Measurements from ENCODE around the gene PNPLA6. TPM values are rescaled to one million over a fixed set of nuclear protein-coding genes. Genes with fewer than 3 reads are reported as not detected.

The PNPLA6 gene
- total and polyA plus RNA-seq, 2 experiments from 2014 or later, result 66.6 to 135 TPM

- DNase-seq (ENCODE audit: low spot score) (no peak), ATAC-seq (no peak)
- Histone ChIP-seq H3K27ac (ENCODE audit: low read depth) (no peak overlapping the region), H3F3A (replicated peaks; ENCODE audit: low read depth) (0 out of 2 replicates have a peak, but pooled peaks cover 2% of the 10 kb centered on the region), H3K4me1 (ENCODE audit: insufficient read depth) (peaks cover 15% of the 10 kb centered on the region), H3K36me3 (ENCODE audit: insufficient read depth) (no peaks in the 10 kb centered on the region), H2AFZ (no peak overlapping the region), H3K4me2 (peak overlapping the region; percentile 32; the same call in 1 of the 2 replicates), H3K27me3 (ENCODE audit: insufficient read depth) (peaks cover 6% of the 10 kb centered on the region; the same call in 1 of the 2 replicates), H3K79me2 (replicated peaks; ENCODE audit: insufficient read depth) (peaks cover 33% of the 10 kb centered on the region), H4K20me1 (replicated peaks; ENCODE audit: insufficient read depth) (peaks cover 23% of the 10 kb centered on the region), H3K4me3 (no peak overlapping the region), H3K9me2 (ENCODE audit: insufficient read depth) (no peaks in the 10 kb centered on the region)
- Mint-ChIP-seq H3K4me3 (no peak overlapping the region), H3K27ac (no peak overlapping the region), H3K27me3 (ENCODE audit: insufficient read depth, low read depth, poor library complexity) (peaks cover 15% of the 10 kb centered on the region), H3K4me1 (peaks cover 27% of the 10 kb centered on the region), H3K9me3 (no peaks in the 10 kb centered on the region), H3K36me3 (ENCODE audit: low read depth) (peaks cover 9% of the 10 kb centered on the region; the same call in 2 of the 3 replicates)
- TF ChIP-seq ZNF114 (CRISPR knock-in tag; IDR thresholded peaks at IDR 0.05) (no peak), EZH2phosphoT487 (IDR thresholded peaks at IDR 0.05; ENCODE audit: unreplicated experiment) (no peak), POLR2AphosphoS5 (IDR thresholded peaks at IDR 0.05; ENCODE audit: low read depth) (no peak), NANOG (IDR thresholded peaks at IDR 0.05; ENCODE audit: borderline replicate concordance) (no peak), EZH2 (IDR thresholded peaks at IDR 0.05; ENCODE audit: low read depth, unreplicated experiment) (no peak), CTCF (conservative IDR thresholded peaks at IDR 0.05; ENCODE audit: low read depth in 2 of 2) (no peak), JUNB (IDR thresholded peaks at IDR 0.05; ENCODE audit: unreplicated experiment) (no peak), ZNF331 (CRISPR knock-in tag; IDR thresholded peaks at IDR 0.05; ENCODE audit: low read depth) (no peak), CREB1 (CRISPR knock-in tag; IDR thresholded peaks at IDR 0.05; ENCODE audit: low read depth) (no peak), STAT1 (IDR thresholded peaks at IDR 0.05; ENCODE audit: unreplicated experiment) (no peak)
- TF ChIP-seq, protein P1, sequence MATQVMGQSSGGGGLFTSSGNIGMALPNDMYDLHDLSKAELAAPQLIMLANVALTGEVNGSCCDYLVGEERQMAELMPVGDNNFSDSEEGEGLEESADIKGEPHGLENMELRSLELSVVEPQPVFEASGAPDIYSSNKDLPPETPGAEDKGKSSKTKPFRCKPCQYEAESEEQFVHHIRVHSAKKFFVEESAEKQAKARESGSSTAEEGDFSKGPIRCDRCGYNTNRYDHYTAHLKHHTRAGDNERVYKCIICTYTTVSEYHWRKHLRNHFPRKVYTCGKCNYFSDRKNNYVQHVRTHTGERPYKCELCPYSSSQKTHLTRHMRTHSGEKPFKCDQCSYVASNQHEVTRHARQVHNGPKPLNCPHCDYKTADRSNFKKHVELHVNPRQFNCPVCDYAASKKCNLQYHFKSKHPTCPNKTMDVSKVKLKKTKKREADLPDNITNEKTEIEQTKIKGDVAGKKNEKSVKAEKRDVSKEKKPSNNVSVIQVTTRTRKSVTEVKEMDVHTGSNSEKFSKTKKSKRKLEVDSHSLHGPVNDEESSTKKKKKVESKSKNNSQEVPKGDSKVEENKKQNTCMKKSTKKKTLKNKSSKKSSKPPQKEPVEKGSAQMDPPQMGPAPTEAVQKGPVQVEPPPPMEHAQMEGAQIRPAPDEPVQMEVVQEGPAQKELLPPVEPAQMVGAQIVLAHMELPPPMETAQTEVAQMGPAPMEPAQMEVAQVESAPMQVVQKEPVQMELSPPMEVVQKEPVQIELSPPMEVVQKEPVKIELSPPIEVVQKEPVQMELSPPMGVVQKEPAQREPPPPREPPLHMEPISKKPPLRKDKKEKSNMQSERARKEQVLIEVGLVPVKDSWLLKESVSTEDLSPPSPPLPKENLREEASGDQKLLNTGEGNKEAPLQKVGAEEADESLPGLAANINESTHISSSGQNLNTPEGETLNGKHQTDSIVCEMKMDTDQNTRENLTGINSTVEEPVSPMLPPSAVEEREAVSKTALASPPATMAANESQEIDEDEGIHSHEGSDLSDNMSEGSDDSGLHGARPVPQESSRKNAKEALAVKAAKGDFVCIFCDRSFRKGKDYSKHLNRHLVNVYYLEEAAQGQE (IDR thresholded peaks at IDR 0.05; ENCODE audit: unreplicated experiment), result no peak
- TF ChIP-seq, protein P2, sequence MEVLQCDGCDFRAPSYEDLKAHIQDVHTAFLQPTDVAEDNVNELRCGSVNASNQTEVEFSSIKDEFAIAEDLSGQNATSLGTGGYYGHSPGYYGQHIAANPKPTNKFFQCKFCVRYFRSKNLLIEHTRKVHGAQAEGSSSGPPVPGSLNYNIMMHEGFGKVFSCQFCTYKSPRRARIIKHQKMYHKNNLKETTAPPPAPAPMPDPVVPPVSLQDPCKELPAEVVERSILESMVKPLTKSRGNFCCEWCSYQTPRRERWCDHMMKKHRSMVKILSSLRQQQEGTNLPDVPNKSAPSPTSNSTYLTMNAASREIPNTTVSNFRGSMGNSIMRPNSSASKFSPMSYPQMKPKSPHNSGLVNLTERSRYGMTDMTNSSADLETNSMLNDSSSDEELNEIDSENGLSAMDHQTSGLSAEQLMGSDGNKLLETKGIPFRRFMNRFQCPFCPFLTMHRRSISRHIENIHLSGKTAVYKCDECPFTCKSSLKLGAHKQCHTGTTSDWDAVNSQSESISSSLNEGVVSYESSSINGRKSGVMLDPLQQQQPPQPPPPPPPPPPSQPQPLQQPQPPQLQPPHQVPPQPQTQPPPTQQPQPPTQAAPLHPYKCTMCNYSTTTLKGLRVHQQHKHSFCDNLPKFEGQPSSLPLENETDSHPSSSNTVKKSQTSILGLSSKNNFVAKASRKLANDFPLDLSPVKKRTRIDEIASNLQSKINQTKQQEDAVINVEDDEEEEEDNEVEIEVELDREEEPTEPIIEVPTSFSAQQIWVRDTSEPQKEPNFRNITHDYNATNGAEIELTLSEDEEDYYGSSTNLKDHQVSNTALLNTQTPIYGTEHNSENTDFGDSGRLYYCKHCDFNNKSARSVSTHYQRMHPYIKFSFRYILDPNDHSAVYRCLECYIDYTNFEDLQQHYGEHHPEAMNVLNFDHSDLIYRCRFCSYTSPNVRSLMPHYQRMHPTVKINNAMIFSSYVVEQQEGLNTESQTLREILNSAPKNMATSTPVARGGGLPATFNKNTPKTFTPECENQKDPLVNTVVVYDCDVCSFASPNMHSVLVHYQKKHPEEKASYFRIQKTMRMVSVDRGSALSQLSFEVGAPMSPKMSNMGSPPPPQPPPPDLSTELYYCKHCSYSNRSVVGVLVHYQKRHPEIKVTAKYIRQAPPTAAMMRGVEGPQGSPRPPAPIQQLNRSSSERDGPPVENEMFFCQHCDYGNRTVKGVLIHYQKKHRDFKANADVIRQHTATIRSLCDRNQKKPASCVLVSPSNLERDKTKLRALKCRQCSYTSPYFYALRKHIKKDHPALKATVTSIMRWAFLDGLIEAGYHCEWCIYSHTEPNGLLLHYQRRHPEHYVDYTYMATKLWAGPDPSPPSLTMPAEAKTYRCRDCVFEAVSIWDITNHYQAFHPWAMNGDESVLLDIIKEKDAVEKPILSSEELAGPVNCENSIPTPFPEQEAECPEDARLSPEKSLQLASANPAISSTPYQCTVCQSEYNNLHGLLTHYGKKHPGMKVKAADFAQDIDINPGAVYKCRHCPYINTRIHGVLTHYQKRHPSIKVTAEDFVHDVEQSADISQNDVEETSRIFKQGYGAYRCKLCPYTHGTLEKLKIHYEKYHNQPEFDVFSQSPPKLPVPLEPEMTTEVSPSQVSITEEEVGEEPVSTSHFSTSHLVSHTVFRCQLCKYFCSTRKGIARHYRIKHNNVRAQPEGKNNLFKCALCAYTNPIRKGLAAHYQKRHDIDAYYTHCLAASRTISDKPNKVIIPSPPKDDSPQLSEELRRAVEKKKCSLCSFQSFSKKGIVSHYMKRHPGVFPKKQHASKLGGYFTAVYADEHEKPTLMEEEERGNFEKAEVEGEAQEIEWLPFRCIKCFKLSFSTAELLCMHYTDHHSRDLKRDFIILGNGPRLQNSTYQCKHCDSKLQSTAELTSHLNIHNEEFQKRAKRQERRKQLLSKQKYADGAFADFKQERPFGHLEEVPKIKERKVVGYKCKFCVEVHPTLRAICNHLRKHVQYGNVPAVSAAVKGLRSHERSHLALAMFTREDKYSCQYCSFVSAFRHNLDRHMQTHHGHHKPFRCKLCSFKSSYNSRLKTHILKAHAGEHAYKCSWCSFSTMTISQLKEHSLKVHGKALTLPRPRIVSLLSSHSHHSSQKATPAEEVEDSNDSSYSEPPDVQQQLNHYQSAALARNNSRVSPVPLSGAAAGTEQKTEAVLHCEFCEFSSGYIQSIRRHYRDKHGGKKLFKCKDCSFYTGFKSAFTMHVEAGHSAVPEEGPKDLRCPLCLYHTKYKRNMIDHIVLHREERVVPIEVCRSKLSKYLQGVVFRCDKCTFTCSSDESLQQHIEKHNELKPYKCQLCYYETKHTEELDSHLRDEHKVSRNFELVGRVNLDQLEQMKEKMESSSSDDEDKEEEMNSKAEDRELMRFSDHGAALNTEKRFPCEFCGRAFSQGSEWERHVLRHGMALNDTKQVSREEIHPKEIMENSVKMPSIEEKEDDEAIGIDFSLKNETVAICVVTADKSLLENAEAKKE (CRISPR knock-in tag; IDR thresholded peaks at IDR 0.05), result no peak
- TF ChIP-seq, protein P3, sequence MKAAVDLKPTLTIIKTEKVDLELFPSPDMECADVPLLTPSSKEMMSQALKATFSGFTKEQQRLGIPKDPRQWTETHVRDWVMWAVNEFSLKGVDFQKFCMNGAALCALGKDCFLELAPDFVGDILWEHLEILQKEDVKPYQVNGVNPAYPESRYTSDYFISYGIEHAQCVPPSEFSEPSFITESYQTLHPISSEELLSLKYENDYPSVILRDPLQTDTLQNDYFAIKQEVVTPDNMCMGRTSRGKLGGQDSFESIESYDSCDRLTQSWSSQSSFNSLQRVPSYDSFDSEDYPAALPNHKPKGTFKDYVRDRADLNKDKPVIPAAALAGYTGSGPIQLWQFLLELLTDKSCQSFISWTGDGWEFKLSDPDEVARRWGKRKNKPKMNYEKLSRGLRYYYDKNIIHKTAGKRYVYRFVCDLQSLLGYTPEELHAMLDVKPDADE (IDR thresholded peaks at IDR 0.05), result no peak
Measured at GRCh38 chr19:7598180-7598579, 62.7 kb downstream of the PNPLA6 start.
